Stomach smooth muscle (tissue), 2 donors: ENCODE data around the gene PDCD11.

Experiments used
- H3K27ac ChIP-seq: one replicate; pipeline ENCODE4 v1.7.0; 2013; ENCODE audit warnings: mild to moderate bottlenecking, low read length, inconsistent platforms
- H3K27me3 ChIP-seq, 2 donors: one replicate each; pipeline ENCODE4 v1.7.0; 2013; ENCODE audit warnings: low read length in 2 of 2; ENCODE audit not compliant: insufficient read depth in 2 of 2, control insufficient read depth in 1 of 2
- H3K36me3 ChIP-seq, 2 donors: one replicate each; pipeline ENCODE4 v1.7.0; 2013; ENCODE audit warnings: low read length in 2 of 2; ENCODE audit not compliant: control insufficient read depth in 2 of 2, insufficient read depth in 2 of 2
- H3K4me1 ChIP-seq: one replicate; pipeline ENCODE4 v1.7.0; 2013; ENCODE audit warnings: low read length; ENCODE audit not compliant: control insufficient read depth, insufficient read depth
- H3K4me3 ChIP-seq, 2 donors: one replicate each; pipeline ENCODE4 v1.7.0; 2013; ENCODE audit warnings: low read length in 2 of 2
- H3K9ac ChIP-seq, 2 donors: one replicate each; pipeline ENCODE4 v1.7.0; 2013; ENCODE audit warnings: low read length in 2 of 2, mild to moderate bottlenecking in 1 of 2
- H3K9me3 ChIP-seq, 2 donors: one replicate each; pipeline ENCODE4 v1.7.0; 2013; ENCODE audit warnings: low read length in 2 of 2; ENCODE audit not compliant: control insufficient read depth in 2 of 2
- donor health status: healthy.
- donor health status: Pancreatic carcinoma.

PDCD11 gene

GRCh38 chr10:103417601-103418000 lies 21.2 kb downstream of the PDCD11 start:
- H3K9ac ChIP-seq: no peak overlapping the region
- no peaks in the 10 kb centered on the region for H3K27me3 ChIP-seq
- H3K36me3 ChIP-seq: peaks cover 75 to 83% of the 10 kb centered on the region in 2 donors
- no peak overlapping the region for H3K4me3 ChIP-seq
- H3K27ac ChIP-seq: no peak overlapping the region
- H3K4me1 ChIP-seq: no peaks in the 10 kb centered on the region
- H3K9me3 ChIP-seq: no peaks in the 10 kb centered on the region

GRCh38 chr10:103419101-103419500 lies 22.7 kb downstream of the PDCD11 start:
- H3K36me3 ChIP-seq: peaks cover 68 to 82% of the 10 kb centered on the region in 2 donors

GRCh38 chr10:103423748-103424147 lies 27.3 kb downstream of the PDCD11 start:
- peaks cover 40 to 62% of the 10 kb centered on the region in 2 donors for H3K36me3 ChIP-seq
- no peaks in the 10 kb centered on the region for H3K27me3 ChIP-seq
- no peaks in the 10 kb centered on the region for H3K9me3 ChIP-seq
- no peaks in the 10 kb centered on the region for H3K4me1 ChIP-seq
- H3K4me3 ChIP-seq: no peak overlapping the region
- no peak overlapping the region for H3K9ac ChIP-seq
- H3K27ac ChIP-seq: no peak overlapping the region

More at GRCh38 chr10:103419101-103419500, 22.7 kb downstream of the PDCD11 start:
- H3K27ac ChIP-seq: no peak overlapping the region
- no peaks in the 10 kb centered on the region for H3K4me1 ChIP-seq
- no peak overlapping the region for H3K9ac ChIP-seq
- no peaks in the 10 kb centered on the region for H3K9me3 ChIP-seq
- H3K4me3 ChIP-seq: no peak overlapping the region
- no peaks in the 10 kb centered on the region for H3K27me3 ChIP-seq

- peaks cover 26 to 39% of the 10 kb centered on the region in 2 donors for H3K36me3 ChIP-seq
- H3K4me1 ChIP-seq: peaks cover 2% of the 10 kb centered on the region
- H3K9me3 ChIP-seq: no peaks in the 10 kb centered on the region
- H3K4me3 ChIP-seq: no peak overlapping the region
- H3K9ac ChIP-seq: no peak overlapping the region
- H3K27me3 ChIP-seq: no peaks in the 10 kb centered on the region
- H3K27ac ChIP-seq: no peak overlapping the region
Observed at GRCh38 chr10:103427866-103428265, 31.4 kb downstream of the PDCD11 start.

DNA sequence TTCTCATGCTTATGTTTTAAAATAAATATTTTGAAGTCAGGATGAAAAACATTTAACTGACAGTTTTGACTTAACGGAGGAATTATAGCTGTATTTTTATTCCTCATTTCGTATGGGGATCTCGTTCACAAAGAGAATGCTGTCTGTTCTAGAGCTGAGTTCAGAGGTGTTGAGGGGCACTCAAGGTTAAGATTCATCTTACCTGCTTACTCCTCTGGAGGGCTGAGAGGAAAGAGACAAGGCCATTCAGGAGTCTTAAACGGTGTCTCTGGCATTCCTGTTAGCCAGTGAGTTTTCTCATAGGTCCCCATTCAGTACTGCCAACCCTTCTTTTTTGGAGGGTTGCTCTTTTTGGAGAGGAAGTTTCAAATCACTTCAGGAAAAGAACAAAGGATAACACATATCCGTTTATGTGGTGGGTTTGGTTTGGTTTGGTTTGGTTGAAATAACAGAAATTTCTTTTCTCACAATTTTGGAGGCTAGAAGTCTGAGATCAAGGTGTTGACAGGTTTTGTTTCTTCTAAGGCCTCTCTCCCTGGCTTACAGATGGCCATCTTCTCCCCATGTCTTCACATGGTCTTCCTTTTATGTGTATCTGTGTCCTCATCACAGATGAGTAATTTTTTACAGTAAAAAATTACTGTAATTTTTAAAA lies 32.7 kb downstream of the PDCD11 start:
- no peak overlapping the region for H3K4me3 ChIP-seq
- H3K36me3 ChIP-seq: peaks cover 21 to 29% of the 10 kb centered on the region in 2 donors
- H3K9ac ChIP-seq: no peak overlapping the region
- H3K27me3 ChIP-seq: no peaks in the 10 kb centered on the region
- H3K27ac ChIP-seq: no peak overlapping the region
- peaks cover 2% of the 10 kb centered on the region for H3K4me1 ChIP-seq
- H3K9me3 ChIP-seq: no peaks in the 10 kb centered on the region

GRCh38 chr10:103429647-103430046 lies 33.2 kb downstream of the PDCD11 start:
- no peak overlapping the region for H3K4me3 ChIP-seq
- H3K27me3 ChIP-seq: no peaks in the 10 kb centered on the region
- H3K4me1 ChIP-seq: peaks cover 2% of the 10 kb centered on the region
- H3K36me3 ChIP-seq: peaks cover 25 to 29% of the 10 kb centered on the region in 2 donors
- no peaks in the 10 kb centered on the region for H3K9me3 ChIP-seq
- no peak overlapping the region for H3K9ac ChIP-seq
- H3K27ac ChIP-seq: no peak overlapping the region

GRCh38 chr10:103431902-103432301 lies 35.5 kb downstream of the PDCD11 start:
- Histone ChIP-seq H3K9me3 (no peaks in the 10 kb centered on the region), H3K27me3 (no peaks in the 10 kb centered on the region), H3K4me3 (peak overlapping the region in 1 of 2 donors; percentile 15), H3K36me3 (peaks cover 26 to 32% of the 10 kb centered on the region in 2 donors), H3K27ac (peak overlapping the region; percentile 31), H3K9ac (peak overlapping the region in 1 of 2 donors; percentile 29), H3K4me1 (peaks cover 2% of the 10 kb centered on the region)

DNA sequence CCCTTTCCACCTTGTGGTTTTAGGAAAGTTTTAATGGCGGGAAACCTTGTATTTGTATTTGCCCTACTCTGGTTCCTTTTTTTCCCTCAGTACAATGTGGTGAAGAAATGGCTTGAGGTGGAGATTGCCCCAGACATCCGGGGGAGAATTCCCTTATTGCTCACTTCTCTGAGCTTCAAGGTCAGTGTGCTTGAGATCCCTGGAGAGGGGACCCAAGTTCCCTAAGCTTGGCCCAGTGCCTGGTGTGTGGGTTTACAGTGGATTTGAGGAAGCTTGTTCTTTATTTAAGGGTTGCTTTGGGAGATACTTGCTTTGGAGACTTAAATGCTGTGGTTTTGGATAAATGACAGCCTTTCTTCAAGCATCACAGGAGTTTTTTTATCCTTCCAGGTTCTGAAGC lies 37.4 kb downstream of the PDCD11 start:
- Histone ChIP-seq H3K9me3 (no peaks in the 10 kb centered on the region), H3K4me3 (no peak overlapping the region), H3K9ac (no peak overlapping the region), H3K36me3 (peaks cover 38 to 41% of the 10 kb centered on the region in 2 donors), H3K27ac (no peak overlapping the region), H3K4me1 (peaks cover 2% of the 10 kb centered on the region), H3K27me3 (no peaks in the 10 kb centered on the region)

- Histone ChIP-seq H3K27me3 (no peaks in the 10 kb centered on the region), H3K27ac (no peak overlapping the region), H3K36me3 (peaks cover 61 to 66% of the 10 kb centered on the region in 2 donors), H3K4me3 (no peak overlapping the region), H3K9ac (no peak overlapping the region), H3K4me1 (peaks cover 4% of the 10 kb centered on the region), H3K9me3 (no peaks in the 10 kb centered on the region)
Observed at GRCh38 chr10:103439776-103440175, 43.4 kb downstream of the PDCD11 start.

DNA sequence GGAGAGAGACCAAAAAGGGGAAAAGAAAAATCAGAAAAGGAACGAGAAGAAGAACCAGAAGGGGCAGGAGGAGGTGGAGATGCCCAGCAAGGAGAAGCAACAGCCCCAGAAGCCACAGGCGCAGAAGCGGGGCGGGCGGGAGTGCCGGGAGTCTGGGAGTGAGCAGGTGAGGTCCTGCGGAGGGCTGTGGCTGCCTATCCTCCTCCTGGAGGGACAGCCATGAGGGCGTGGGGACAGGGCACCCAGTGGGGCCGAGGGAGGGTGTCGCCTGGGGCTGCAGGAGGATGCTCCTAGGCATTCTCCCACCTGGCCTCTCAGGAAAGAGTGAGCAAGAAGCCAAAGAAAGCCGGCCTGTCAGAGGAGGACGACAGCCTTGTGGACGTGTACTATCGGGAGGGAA lies 44.0 kb downstream of the PDCD11 start:
- peaks cover 64 to 71% of the 10 kb centered on the region in 2 donors for H3K36me3 ChIP-seq

DNA sequence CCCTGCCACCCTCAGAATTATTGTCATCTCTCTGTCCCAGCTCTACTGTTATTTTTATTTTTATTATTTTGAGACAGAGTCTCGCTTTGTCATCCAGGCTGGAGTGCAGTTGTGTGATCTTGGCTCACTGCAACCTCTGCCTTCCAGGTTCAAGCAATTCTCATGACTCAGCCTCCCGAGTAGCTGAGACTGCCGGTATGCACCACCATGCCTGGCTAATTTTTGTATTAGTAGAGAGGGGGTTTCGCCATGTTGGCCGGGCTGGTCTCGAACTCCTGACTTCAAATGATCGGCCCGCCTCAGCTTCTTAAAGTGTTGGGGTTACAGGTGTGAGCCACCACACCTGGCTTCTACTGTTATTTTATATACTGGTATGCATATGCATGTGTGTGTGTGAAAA lies 44.8 kb downstream of the PDCD11 start:
- Histone ChIP-seq H3K27me3 (no peaks in the 10 kb centered on the region), H3K9me3 (no peaks in the 10 kb centered on the region), H3K36me3 (peaks cover 61 to 71% of the 10 kb centered on the region in 2 donors), H3K4me3 (no peak overlapping the region), H3K4me1 (peaks cover 15% of the 10 kb centered on the region), H3K9ac (no peak overlapping the region), H3K27ac (no peak overlapping the region)

More for the DNA sequence above, 44.0 kb downstream of the PDCD11 start:
- no peaks in the 10 kb centered on the region for H3K27me3 ChIP-seq
- H3K9ac ChIP-seq: no peak overlapping the region
- no peak overlapping the region for H3K4me3 ChIP-seq
- H3K27ac ChIP-seq: no peak overlapping the region
- no peaks in the 10 kb centered on the region for H3K9me3 ChIP-seq
- peaks cover 9% of the 10 kb centered on the region for H3K4me1 ChIP-seq
